AG09309 (cell line): ENCODE measurements around the gene HK1.
"Not testable (repeated sequence)": the region's sequence is repeated elsewhere in the genome, so short reads cannot be mapped to it uniquely, and the experiment has no call there.

Experiments
- DNase-seq: peaks from one replicate; pipeline ENCODE4 v3.0.0-alpha.2; 2010; ENCODE audit warnings: low read depth
- H3K4me3 ChIP-seq: 2 replicates; pipeline ENCODE4 v1.5.1; 2011; ENCODE audit warnings: mild to moderate bottlenecking, low read depth, low read length, moderate library complexity; ENCODE audit not compliant: control insufficient read depth
- TF ChIP-seq, protein P1 (sequence below): IDR thresholded peaks from 2 replicates; pipeline ENCODE4 v1.5.1; 2011; ENCODE audit warnings: mild to moderate bottlenecking, low read depth, low read length, inconsistent platforms; ENCODE audit not compliant: insufficient read depth, control insufficient read depth; ENCODE audit errors: missing control alignments

HK1 gene

GRCh38 chr10:69242852-69243212 is 35.5 kb upstream of the HK1 start:
- TF ChIP-seq, protein P1, sequence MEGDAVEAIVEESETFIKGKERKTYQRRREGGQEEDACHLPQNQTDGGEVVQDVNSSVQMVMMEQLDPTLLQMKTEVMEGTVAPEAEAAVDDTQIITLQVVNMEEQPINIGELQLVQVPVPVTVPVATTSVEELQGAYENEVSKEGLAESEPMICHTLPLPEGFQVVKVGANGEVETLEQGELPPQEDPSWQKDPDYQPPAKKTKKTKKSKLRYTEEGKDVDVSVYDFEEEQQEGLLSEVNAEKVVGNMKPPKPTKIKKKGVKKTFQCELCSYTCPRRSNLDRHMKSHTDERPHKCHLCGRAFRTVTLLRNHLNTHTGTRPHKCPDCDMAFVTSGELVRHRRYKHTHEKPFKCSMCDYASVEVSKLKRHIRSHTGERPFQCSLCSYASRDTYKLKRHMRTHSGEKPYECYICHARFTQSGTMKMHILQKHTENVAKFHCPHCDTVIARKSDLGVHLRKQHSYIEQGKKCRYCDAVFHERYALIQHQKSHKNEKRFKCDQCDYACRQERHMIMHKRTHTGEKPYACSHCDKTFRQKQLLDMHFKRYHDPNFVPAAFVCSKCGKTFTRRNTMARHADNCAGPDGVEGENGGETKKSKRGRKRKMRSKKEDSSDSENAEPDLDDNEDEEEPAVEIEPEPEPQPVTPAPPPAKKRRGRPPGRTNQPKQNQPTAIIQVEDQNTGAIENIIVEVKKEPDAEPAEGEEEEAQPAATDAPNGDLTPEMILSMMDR, result no peak
- no peak for DNase-seq
- no peak overlapping the region for H3K4me3 ChIP-seq

GRCh38 chr10:69243817-69244216 is 34.5 kb upstream of the HK1 start:
- TF ChIP-seq, protein P1, result no peak
- DNase-seq, result no peak
- H3K4me3 ChIP-seq, result no peak overlapping the region

GRCh38 chr10:69246036-69246435 is 32.3 kb upstream of the HK1 start:
- no peak for DNase-seq
- no peak overlapping the region for H3K4me3 ChIP-seq
- TF ChIP-seq, protein P1, result no peak

DNA sequence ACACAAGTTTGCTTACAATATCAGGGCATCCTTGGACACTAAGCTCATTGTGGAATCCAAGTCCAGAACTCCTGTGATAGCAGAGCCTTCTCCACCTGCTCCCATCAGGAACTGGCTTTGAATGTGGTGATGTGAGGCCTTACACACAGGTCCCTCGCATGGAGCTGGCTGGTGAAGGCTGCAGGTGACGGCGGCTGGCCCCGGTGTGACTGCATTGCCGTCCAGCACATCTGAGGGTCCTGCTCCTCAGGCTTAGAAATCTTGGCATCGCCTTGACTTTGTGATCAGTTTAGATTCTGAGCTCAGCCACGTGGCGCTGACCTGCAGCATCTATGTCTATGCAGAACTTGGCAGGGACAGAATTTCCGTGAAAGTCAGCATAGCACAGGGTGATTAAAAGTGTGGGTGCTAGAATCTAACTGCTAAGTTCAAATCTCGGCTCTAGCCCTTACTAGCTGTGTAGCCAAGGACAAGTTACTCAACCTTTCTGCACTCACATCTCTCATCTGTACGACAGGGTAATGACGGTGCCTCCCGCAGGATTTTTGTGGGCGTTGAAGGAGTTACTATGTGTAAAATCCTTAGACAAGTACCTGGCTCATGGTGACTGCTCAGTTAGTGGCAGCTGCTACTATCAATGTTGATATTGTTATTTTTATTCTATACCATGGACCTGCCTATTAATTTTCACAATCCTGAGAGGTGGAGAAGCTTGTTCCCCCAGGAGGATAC is 31.5 kb upstream of the HK1 start:
- no peak for DNase-seq
- H3K4me3 ChIP-seq, result no peak overlapping the region
- TF ChIP-seq, protein P1, result no peak

DNA sequence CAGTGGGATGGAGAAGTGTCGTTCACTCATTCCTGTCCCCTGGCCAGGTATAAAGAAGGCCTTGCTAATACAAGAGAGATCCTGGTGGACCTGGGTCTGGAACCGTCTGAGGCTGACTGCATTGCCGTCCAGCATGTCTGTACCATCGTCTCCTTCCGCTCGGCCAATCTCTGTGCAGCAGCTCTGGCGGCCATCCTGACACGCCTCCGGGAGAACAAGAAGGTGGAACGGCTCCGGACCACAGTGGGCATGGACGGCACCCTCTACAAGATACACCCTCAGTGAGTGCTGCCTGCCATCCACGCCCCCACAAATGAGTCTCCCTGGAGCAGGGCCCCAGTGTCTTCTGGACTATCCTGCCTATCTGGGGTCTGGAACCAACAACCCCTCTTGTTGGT is 31.0 kb upstream of the HK1 start:
- TF ChIP-seq, protein P1, result no peak
- no peak overlapping the region for H3K4me3 ChIP-seq

GRCh38 chr10:69248117-69248730 is 30.1 kb upstream of the HK1 start:
- DNase-seq, result no peak
- no peak overlapping the region for H3K4me3 ChIP-seq
- TF ChIP-seq, protein P1, result no peak

More for the DNA sequence above, 31.0 kb upstream of the HK1 start:
- DNase-seq, result no peak

GRCh38 chr10:69250041-69250440 is 28.3 kb upstream of the HK1 start:
- TF ChIP-seq, protein P1, result no peak
- no peak for DNase-seq
- no peak overlapping the region for H3K4me3 ChIP-seq

- DNase-seq, H3K4me3 ChIP-seq: not testable (repeated sequence)
These were observed 26.9 kb upstream of the HK1 start for GRCh38 chr10:69251417-69251816.
